Measurements from ENCODE around the gene ADORA3.

The ADORA3 gene

GRCh38 chr1:111506561-111506960 is 3.1 kb upstream of the ADORA3 start:
- no peak overlapping the region for H3K18ac ChIP-seq (ENCODE audit: low read length)
- no peak overlapping the region for H3K27ac ChIP-seq (ENCODE audit: low read depth, low read length)
- peaks cover 2% of the 10 kb centered on the region for H3K4me1 ChIP-seq (ENCODE audit: control insufficient read depth, low read depth, low read length)
- no CpG with 5 or more reads among the region's 2 CpGs for WGBS (ENCODE audit: extremely low coverage, insufficient coverage, low lambda C conversion rate)
- H2AK5ac ChIP-seq (ENCODE audit: low read length) = no peak overlapping the region
- H2BK5ac ChIP-seq (ENCODE audit: low read length) = no peak overlapping the region
- H4K5ac ChIP-seq (ENCODE audit: low read length) = no peak overlapping the region
- no peak overlapping the region for H4K8ac ChIP-seq (ENCODE audit: low read depth, low read length)
- H3K79me2 ChIP-seq (ENCODE audit: control insufficient read depth, insufficient read depth, low read length) = no peaks in the 10 kb centered on the region
- no peak overlapping the region for H3K4me2 ChIP-seq (ENCODE audit: low read length)
- H3K56ac ChIP-seq (ENCODE audit: low read length) = no peak overlapping the region
- no peak overlapping the region for H2BK120ac ChIP-seq (ENCODE audit: low read depth, low read length)
- DNase-seq = no peak
- H3K4me3 ChIP-seq (ENCODE audit: low read length) = no peak overlapping the region
- H3K27me3 ChIP-seq (ENCODE audit: insufficient read depth, low read length, poor library complexity) = no peaks in the 10 kb centered on the region
- H2BK15ac ChIP-seq (replicated peaks; ENCODE audit: low read depth) = no peak overlapping the region
- H3K9ac ChIP-seq (ENCODE audit: low read length) = no peak overlapping the region
- H3K4ac ChIP-seq (ENCODE audit: low read depth, low read length) = no peak overlapping the region
- H3K79me1 ChIP-seq (ENCODE audit: low read length) = no peaks in the 10 kb centered on the region
- H3K36me3 ChIP-seq (ENCODE audit: control insufficient read depth, insufficient read depth, low read length) = no peaks in the 10 kb centered on the region
- H3K23ac ChIP-seq (ENCODE audit: low read length) = no peak overlapping the region

- H2BK120ac ChIP-seq (ENCODE audit: low read depth, low read length) = no peak overlapping the region
- no peak overlapping the region for H3K18ac ChIP-seq (ENCODE audit: low read length)
- H3K27me3 ChIP-seq (ENCODE audit: insufficient read depth, low read length, poor library complexity) = no peaks in the 10 kb centered on the region
- no peak overlapping the region for H3K9ac ChIP-seq (ENCODE audit: low read length)
- H4K8ac ChIP-seq (ENCODE audit: low read depth, low read length) = no peak overlapping the region
- no peak overlapping the region for H3K4me3 ChIP-seq (ENCODE audit: low read length)
- H3K79me2 ChIP-seq (ENCODE audit: control insufficient read depth, insufficient read depth, low read length) = no peaks in the 10 kb centered on the region
- H3K4me1 ChIP-seq (ENCODE audit: control insufficient read depth, low read depth, low read length) = peaks cover 2% of the 10 kb centered on the region
- no peaks in the 10 kb centered on the region for H3K79me1 ChIP-seq (ENCODE audit: low read length)
- no peak overlapping the region for H3K4ac ChIP-seq (ENCODE audit: low read depth, low read length)
- H2BK15ac ChIP-seq (replicated peaks; ENCODE audit: low read depth) = no peak overlapping the region
- no CpG with 5 or more reads among the region's 6 CpGs for WGBS (ENCODE audit: extremely low coverage, insufficient coverage, low lambda C conversion rate)
- no peak overlapping the region for H4K5ac ChIP-seq (ENCODE audit: low read length)
- no peak overlapping the region for H3K4me2 ChIP-seq (ENCODE audit: low read length)
- H3K23ac ChIP-seq (ENCODE audit: low read length) = no peak overlapping the region
- no peaks in the 10 kb centered on the region for H3K36me3 ChIP-seq (ENCODE audit: control insufficient read depth, insufficient read depth, low read length)
- no peak overlapping the region for H2BK5ac ChIP-seq (ENCODE audit: low read length)
- no peak overlapping the region for H3K27ac ChIP-seq (ENCODE audit: low read depth, low read length)
- no peak overlapping the region for H3K56ac ChIP-seq (ENCODE audit: low read length)
- DNase-seq = no peak
- no peak overlapping the region for H2AK5ac ChIP-seq (ENCODE audit: low read length)
Observed at GRCh38 chr1:111505641-111506119, 2.2 kb upstream of the ADORA3 start.

DNA sequence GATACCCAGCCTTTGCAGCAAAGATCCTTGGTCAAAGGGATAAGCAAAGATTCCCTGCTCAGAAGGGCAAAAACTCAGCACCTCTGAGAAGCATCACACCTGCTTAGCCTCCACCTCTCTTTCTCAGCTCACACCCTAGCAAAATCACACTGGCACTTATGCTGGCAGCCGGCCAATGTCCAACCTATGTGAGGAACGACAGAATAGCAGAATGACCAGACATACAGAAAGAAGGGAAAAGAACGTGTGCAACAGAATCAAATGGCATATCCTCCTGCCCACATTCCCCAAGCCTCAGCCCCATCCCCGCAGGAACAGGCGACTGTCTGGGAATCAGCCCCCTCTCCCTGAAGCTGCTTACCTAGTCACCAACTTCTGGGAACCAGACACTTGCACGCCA is 664 bp upstream of the ADORA3 start:
- Histone ChIP-seq H3K36me3 (ENCODE audit: control insufficient read depth, insufficient read depth, low read length) (no peaks in the 10 kb centered on the region), H3K27me3 (ENCODE audit: insufficient read depth, low read length, poor library complexity) (no peaks in the 10 kb centered on the region), H3K4me1 (ENCODE audit: control insufficient read depth, low read depth, low read length) (peaks cover 2% of the 10 kb centered on the region), H3K4ac (ENCODE audit: low read depth, low read length) (no peak overlapping the region), H2BK120ac (ENCODE audit: low read depth, low read length) (no peak overlapping the region), H3K27ac (ENCODE audit: low read depth, low read length) (no peak overlapping the region), H2BK5ac (ENCODE audit: low read length) (no peak overlapping the region), H3K9ac (ENCODE audit: low read length) (no peak overlapping the region), H3K79me1 (ENCODE audit: low read length) (no peaks in the 10 kb centered on the region), H4K8ac (ENCODE audit: low read depth, low read length) (no peak overlapping the region), H3K18ac (ENCODE audit: low read length) (no peak overlapping the region), H3K23ac (ENCODE audit: low read length) (no peak overlapping the region), H3K4me2 (ENCODE audit: low read length) (no peak overlapping the region), H3K56ac (ENCODE audit: low read length) (no peak overlapping the region), H3K79me2 (ENCODE audit: control insufficient read depth, insufficient read depth, low read length) (no peaks in the 10 kb centered on the region), H2BK15ac (replicated peaks; ENCODE audit: low read depth) (no peak overlapping the region), H2AK5ac (ENCODE audit: low read length) (no peak overlapping the region), H4K5ac (ENCODE audit: low read length) (no peak overlapping the region), H3K4me3 (ENCODE audit: low read length) (no peak overlapping the region)
- no peak for DNase-seq
- WGBS (ENCODE audit: extremely low coverage, insufficient coverage, low lambda C conversion rate) = no CpG with 5 or more reads among the region's 6 CpGs

GRCh38 chr1:111501645-111502044 is 1.8 kb downstream of the ADORA3 start:
- Histone ChIP-seq H2BK120ac (ENCODE audit: low read depth, low read length) (no peak overlapping the region), H3K79me2 (ENCODE audit: control insufficient read depth, insufficient read depth, low read length) (no peaks in the 10 kb centered on the region), H3K36me3 (ENCODE audit: control insufficient read depth, insufficient read depth, low read length) (no peaks in the 10 kb centered on the region), H3K27me3 (ENCODE audit: insufficient read depth, low read length, poor library complexity) (no peaks in the 10 kb centered on the region), H3K4me2 (ENCODE audit: low read length) (no peak overlapping the region), H3K4me1 (ENCODE audit: control insufficient read depth, low read depth, low read length) (no peaks in the 10 kb centered on the region), H2BK5ac (ENCODE audit: low read length) (no peak overlapping the region), H3K9ac (ENCODE audit: low read length) (no peak overlapping the region), H3K56ac (ENCODE audit: low read length) (no peak overlapping the region), H3K4me3 (ENCODE audit: low read length) (no peak overlapping the region), H2AK5ac (ENCODE audit: low read length) (no peak overlapping the region), H3K18ac (ENCODE audit: low read length) (no peak overlapping the region), H3K23ac (ENCODE audit: low read length) (no peak overlapping the region), H3K4ac (ENCODE audit: low read depth, low read length) (no peak overlapping the region), H3K79me1 (ENCODE audit: low read length) (no peaks in the 10 kb centered on the region), H4K8ac (ENCODE audit: low read depth, low read length) (no peak overlapping the region), H3K27ac (ENCODE audit: low read depth, low read length) (no peak overlapping the region), H2BK15ac (replicated peaks; ENCODE audit: low read depth) (no peak overlapping the region), H4K5ac (ENCODE audit: low read length) (no peak overlapping the region)
- no peak for DNase-seq
- no CpG with 5 or more reads among the region's 7 CpGs for WGBS (ENCODE audit: extremely low coverage, insufficient coverage, low lambda C conversion rate)

GRCh38 chr1:111499026-111499785 is 4.2 kb downstream of the ADORA3 start:
- no CpG with 5 or more reads among the region's 5 CpGs for WGBS (ENCODE audit: extremely low coverage, insufficient coverage, low lambda C conversion rate)
- Histone ChIP-seq H3K4me2 (ENCODE audit: low read length) (no peak overlapping the region), H4K5ac (ENCODE audit: low read length) (no peak overlapping the region), H2BK120ac (ENCODE audit: low read depth, low read length) (no peak overlapping the region), H3K9ac (ENCODE audit: low read length) (no peak overlapping the region), H4K8ac (ENCODE audit: low read depth, low read length) (no peak overlapping the region), H3K23ac (ENCODE audit: low read length) (no peak overlapping the region), H3K27ac (ENCODE audit: low read depth, low read length) (no peak overlapping the region), H3K18ac (ENCODE audit: low read length) (no peak overlapping the region), H2AK5ac (ENCODE audit: low read length) (no peak overlapping the region), H3K4ac (ENCODE audit: low read depth, low read length) (no peak overlapping the region), H3K27me3 (ENCODE audit: insufficient read depth, low read length, poor library complexity) (no peaks in the 10 kb centered on the region), H3K4me3 (ENCODE audit: low read length) (no peak overlapping the region), H3K36me3 (ENCODE audit: control insufficient read depth, insufficient read depth, low read length) (no peaks in the 10 kb centered on the region), H2BK15ac (replicated peaks; ENCODE audit: low read depth) (no peak overlapping the region), H3K56ac (ENCODE audit: low read length) (no peak overlapping the region), H3K79me1 (ENCODE audit: low read length) (no peaks in the 10 kb centered on the region), H2BK5ac (ENCODE audit: low read length) (no peak overlapping the region), H3K79me2 (ENCODE audit: control insufficient read depth, insufficient read depth, low read length) (no peaks in the 10 kb centered on the region), H3K4me1 (ENCODE audit: control insufficient read depth, low read depth, low read length) (no peaks in the 10 kb centered on the region)
- DNase-seq = no peak

DNA sequence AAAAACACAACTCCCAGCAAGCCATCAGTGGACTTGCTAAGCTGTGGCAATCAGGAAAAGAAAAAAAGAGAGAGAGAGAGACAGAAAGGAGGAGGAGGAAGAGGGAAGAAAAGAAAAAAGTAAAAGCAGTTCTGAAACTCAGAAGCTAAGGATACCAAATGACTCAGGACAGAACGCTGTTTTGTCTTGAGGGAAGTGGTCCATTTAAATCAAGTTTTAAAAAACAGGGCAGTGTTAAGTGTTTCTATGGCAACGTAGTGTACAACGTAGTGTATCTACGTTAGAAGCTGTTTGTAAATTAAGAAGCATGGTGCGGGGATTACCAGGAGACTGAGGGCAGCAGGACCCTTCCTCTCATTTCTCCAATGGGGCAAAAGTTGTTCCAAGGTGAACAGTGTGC is 5.8 kb downstream of the ADORA3 start:
- H2AK5ac ChIP-seq (ENCODE audit: low read length) = no peak overlapping the region
- H3K4me3 ChIP-seq (ENCODE audit: low read length) = no peak overlapping the region
- no peaks in the 10 kb centered on the region for H3K27me3 ChIP-seq (ENCODE audit: insufficient read depth, low read length, poor library complexity)
- H3K79me2 ChIP-seq (ENCODE audit: control insufficient read depth, insufficient read depth, low read length) = no peaks in the 10 kb centered on the region
- no peaks in the 10 kb centered on the region for H3K36me3 ChIP-seq (ENCODE audit: control insufficient read depth, insufficient read depth, low read length)
- no CpG with 5 or more reads among the region's 5 CpGs for WGBS (ENCODE audit: extremely low coverage, insufficient coverage, low lambda C conversion rate)
- no peak for DNase-seq
- H4K8ac ChIP-seq (ENCODE audit: low read depth, low read length) = no peak overlapping the region
- no peak overlapping the region for H3K27ac ChIP-seq (ENCODE audit: low read depth, low read length)
- H3K23ac ChIP-seq (ENCODE audit: low read length) = no peak overlapping the region
- no peak overlapping the region for H3K9ac ChIP-seq (ENCODE audit: low read length)
- H3K56ac ChIP-seq (ENCODE audit: low read length) = no peak overlapping the region
- H3K4ac ChIP-seq (ENCODE audit: low read depth, low read length) = no peak overlapping the region
- H3K4me2 ChIP-seq (ENCODE audit: low read length) = no peak overlapping the region
- H3K79me1 ChIP-seq (ENCODE audit: low read length) = no peaks in the 10 kb centered on the region
- H2BK5ac ChIP-seq (ENCODE audit: low read length) = no peak overlapping the region
- no peak overlapping the region for H3K18ac ChIP-seq (ENCODE audit: low read length)
- H3K4me1 ChIP-seq (ENCODE audit: control insufficient read depth, low read depth, low read length) = no peaks in the 10 kb centered on the region
- no peak overlapping the region for H2BK120ac ChIP-seq (ENCODE audit: low read depth, low read length)
- no peak overlapping the region for H2BK15ac ChIP-seq (replicated peaks; ENCODE audit: low read depth)
- H4K5ac ChIP-seq (ENCODE audit: low read length) = no peak overlapping the region

Measured in mesendoderm (in vitro differentiated cells).